GM21381 (cell line): Measurements from ENCODE around the gene KCNIP2.
A peak's percentile ranks its signal among the peaks of the same experiment; 100 is the strongest.

ENCODE experiments used
- ATAC-seq: cut with Tn5 transposase; IDR thresholded peaks from one replicate; pipeline ENCODE4 v1.9.1; 2021; ENCODE audit warnings: mild to moderate bottlenecking, moderate library complexity; ENCODE audit not compliant: unreplicated experiment

The KCNIP2 gene

GRCh38 chr10:101843032-101844021 is at the start of gene KCNIP2:
KCNIP2 (minus strand) TSS chr10:101843800; CDS start chr10:101843568, 232 bp downstream.
- ATAC-seq: no peak

DNA sequence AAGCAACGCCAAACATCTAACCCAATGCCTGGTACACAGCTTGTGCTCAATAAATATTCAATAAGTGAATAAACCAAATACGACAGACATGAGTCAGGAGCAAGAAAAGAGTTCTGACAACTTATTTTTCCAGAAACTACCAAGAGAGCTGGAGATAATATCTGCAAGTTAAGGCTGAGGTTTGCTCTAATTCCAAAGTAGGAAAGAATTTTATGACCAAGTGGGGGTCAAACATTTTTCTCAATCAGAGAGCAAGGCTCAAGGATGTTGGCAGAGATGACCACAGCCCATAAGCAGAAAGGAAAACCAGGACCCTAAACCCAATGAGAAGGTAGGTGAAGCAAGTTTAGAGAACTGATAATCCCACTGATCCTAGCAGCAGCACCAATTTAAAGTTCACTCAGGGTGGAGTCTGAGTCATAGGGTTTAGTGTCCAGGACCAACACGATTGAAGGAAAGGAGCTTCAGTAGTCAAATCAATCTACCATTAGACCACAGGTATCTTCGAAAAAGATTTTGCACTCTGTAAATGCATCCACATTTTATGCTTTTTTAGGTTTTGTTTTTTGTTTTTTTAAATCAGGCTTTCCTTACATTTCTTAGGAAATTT is 49.3 kb upstream of the KCNIP2 start:
- ATAC-seq: no peak

DNA sequence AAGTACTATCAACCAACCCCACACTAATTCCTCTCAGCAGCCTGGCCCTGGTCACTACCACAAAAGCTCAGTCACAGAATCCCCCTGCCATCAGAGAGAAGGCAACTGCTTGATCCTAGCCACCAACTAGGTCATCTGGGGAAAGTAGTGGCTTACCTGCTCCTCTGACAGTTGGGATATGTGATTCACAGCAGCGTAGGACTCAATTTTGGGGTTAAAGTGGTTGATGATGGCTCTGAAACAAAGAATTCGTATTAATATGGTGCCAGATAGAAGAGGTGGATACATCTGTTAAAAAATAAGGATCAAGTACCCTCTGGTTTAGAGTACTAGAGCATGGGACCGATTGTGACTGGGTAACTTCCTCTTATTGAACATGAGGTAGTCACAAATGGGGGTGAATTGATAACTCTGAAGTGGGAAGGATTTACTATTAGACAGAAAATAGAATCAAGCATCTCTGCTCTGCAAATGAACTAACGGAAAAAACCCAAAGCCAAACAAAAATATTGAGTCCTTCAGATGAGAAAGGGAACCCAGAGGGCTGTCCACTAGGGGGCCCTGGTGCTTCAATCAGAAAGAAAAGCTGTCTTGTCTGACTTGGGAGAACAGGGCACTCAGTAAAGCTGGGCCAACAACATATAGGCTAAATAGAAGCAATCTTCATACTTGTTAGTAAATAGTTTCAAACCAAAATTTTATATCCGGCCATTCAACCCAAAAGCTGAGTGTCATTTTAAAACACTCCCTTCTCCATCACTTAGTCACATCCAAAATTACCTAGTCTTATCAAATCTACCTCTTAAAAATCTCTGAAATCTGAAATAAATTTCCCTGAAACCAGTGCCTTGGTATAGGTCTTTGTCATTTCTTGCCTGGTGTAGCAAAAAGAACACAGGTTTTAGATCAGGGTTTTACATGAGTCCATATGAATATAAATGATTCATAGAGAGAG is 45.9 kb upstream of the KCNIP2 start:
- peak; percentile 58 for ATAC-seq

GRCh38 chr10:101888251-101888949 is 44.8 kb upstream of the KCNIP2 start:
- no peak for ATAC-seq

GRCh38 chr10:101887775-101888174 is 44.2 kb upstream of the KCNIP2 start:
- no peak for ATAC-seq

DNA sequence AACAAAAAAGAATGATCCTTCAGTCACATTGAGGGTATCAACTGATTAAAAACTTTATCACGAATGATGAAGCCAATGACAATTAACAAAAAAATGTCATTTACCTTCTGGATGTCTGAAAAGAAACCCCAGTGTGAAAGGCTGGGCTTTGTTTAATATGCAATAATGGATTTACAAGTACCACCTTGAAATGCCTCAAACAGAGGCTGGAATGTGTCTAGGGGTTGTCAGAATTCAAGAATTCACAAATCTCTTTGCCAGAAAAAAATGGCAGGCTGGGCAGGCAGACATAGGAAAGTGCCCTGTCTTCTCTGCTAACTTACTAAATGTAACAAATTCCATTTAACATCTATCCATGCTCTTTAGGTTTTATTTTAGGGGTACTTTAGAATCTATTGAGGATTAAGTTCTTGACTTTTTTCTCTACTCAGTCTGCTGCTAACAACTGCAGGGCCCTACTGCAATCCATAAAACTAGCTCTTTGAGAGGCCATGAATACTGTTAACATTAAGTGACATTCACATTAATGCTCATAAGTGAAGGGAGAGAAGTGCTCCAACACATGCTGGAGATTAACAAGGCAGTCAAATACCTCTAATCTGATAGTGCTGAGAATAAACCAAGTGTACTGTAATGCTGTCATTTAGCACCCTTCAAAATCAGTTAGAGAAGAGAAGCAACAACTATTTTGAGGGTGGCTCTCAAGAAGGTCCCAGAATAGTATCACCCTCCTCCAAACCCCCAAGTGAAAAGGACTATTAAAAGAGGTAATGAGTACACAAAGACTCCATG is 43.1 kb upstream of the KCNIP2 start:
- no peak for ATAC-seq

GRCh38 chr10:101881036-101881774 is 37.6 kb upstream of the KCNIP2 start:
- no peak for ATAC-seq

DNA sequence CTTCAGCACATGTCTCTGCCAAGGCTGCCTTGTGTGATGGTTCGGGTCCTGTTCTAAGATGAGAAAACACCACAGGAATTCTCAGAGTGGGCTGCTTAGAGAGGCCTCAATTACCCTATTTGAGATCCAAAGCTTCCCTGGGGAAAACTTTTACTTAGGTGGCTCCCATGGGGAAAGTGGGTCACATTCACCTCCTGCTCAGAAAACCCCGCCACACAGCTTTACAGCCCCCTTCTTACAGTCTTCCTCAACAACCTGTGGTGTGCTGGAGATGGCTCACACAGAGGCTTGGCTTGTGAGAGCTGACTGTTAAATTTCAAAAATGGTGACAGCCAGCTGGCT is 36.6 kb upstream of the KCNIP2 start:
- no peak for ATAC-seq

DNA sequence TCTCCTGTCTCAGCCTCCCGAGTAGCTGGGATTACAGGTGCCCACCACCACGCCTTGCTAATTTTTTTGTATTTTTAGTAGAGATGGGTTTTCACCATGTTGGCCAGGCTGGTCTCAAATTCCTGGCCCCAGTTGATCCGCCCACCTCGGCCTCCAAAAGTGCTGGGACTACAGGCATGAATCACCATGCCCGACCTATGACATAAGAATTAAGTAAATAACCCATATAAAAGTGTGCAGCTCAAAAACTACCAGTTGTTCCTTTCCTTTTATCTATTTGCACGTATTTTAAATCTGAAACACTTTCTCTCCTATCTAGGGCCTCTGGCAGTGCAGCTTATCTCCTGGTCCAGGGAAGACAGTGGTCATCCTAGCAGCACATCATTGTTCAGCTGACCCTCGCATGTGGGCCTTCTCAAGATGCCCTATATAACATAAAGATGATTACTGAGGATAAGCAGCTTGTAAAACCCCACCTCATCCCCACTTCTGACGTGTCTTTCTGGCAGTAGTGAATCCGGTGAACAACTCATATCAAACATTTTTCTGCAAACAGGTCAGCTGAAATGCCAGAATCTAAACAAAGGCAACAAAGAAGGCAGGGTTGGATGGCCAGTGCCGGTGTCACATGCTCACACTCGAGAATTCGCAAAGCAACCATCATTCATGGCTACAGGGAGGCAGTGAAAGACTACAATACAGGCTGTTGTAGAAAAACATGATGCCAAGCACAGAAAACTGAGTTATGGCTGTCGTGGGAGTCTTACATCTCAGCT is 36.0 kb upstream of the KCNIP2 start:
- no peak for ATAC-seq

GRCh38 chr10:101878869-101879268 is 35.3 kb upstream of the KCNIP2 start:
- ATAC-seq: no peak

- ATAC-seq: no peak
Observed at GRCh38 chr10:101875068-101875688, 31.6 kb upstream of the KCNIP2 start.

DNA sequence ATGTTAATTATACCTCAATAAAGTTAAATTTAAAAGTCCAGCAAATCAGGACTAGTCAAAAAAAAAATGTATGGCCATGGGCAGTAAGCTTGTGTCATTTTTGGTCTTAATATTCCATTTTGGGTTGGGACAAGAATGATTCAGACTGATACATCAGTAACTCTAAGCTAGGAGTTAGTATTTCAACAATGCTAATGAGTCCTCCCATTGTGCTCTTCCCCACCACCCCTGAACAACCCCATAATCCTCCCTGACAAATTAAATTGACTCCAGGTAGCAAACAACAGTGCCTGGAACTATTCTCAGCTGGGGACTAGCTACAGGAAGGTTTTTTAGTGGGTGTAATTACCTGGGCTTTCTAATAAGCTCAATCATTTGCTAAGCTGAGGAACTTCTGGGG is 30.7 kb upstream of the KCNIP2 start:
- no peak for ATAC-seq

GRCh38 chr10:101867931-101868330 is 24.3 kb upstream of the KCNIP2 start:
- ATAC-seq: no peak

GRCh38 chr10:101859530-101859929 is 15.9 kb upstream of the KCNIP2 start:
- ATAC-seq: no peak

DNA sequence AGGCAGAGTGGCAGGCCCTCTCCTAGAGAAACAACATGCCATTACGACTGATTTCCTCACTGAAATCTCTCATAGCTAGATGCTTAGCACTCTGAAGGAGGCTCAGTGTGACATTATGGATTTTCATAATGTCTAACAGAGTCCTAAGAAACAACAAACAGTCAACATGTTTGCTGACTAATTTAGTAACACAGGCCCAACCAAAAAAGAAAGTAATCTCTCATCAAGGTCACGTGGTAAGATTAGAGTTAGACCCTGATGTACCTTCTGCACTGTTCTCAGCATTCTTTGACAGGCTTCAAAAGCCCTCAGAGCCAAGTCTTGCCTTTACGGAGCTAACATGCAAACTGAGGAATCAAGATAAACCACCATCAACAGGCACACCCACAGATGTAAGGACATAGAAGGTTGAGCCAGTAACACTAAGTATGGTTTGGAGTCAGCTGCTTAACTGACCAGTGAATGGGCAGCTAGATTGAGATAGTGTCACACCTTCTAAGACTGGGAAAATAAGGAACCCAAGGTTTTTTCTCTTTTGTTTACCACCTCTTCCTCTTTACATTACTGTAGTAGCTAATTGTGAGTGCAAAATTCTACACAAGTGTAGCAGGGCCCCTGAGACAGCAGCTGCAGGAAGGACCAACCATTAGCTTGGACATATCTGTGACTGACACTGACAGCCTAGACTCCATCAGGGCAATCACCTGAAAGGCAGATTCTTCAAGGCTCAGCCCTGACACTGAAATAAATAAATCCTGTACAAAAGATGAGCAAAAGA is 15.3 kb upstream of the KCNIP2 start:
- ATAC-seq: peak; percentile 72

DNA sequence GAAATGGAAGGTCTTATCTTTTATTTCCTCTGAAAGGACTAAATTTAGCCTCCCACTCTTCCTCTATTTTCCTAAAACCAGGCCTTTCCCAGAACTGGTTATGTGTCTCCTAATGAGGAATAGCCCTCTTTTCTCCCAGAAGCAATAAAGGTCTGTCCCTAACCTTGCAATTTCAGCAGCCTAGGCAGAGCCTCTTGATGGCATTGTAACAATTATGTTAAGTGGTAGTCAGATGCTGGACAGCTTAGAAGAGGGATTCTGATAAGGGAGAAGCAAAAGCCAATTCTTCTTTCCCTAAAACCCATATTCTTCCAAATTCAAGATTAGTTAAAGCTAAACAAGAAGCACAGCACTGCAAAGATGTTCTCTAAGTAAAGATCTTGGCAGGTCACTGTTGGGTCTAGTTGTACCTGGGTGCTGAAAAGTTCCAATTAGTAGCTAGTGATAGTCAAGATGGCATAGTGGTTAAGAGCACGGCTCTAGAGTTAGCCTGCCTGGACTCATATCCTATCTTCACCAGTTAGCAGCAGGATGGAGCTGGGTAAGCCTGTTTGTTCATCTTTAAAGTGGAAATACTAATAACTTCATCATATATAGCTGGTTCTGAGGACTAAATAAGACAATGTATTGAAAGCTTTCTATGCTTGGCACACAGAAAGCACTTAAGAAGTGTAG is 14.3 kb upstream of the KCNIP2 start:
- no peak for ATAC-seq

- no peak for ATAC-seq
Observed at GRCh38 chr10:101856626-101857025, 13.0 kb upstream of the KCNIP2 start.
